Heart left ventricle (tissue), 13 donors: Measurements from ENCODE around the gene CREBBP.

Experiments used
- CTCF ChIP-seq, 12 donors: fragments of 200-600 bp; sonication (generic) in 4 of 12; IDR thresholded peaks; one replicate each; pipeline versions ENCODE4 v1.5.0 to v1.8.0; 2018 to 2022; ENCODE audit warnings: antibody characterized with exemption in 12 of 12, mild to moderate bottlenecking in 5 of 12
- POLR2A ChIP-seq, 2 donors: fragments of 450-650 bp; IDR thresholded peaks; one replicate each; pipeline ENCODE4 v1.6.1; 2017; ENCODE audit warnings: antibody characterized with exemption in 2 of 2, mild to moderate bottlenecking in 2 of 2, moderate library complexity in 2 of 2
- donor health status: ischemic (EF 13 %, LVEDD 7.1; RV severe dilation, severe dysfunction).
- donor health status: DM: no; HTN: yes; CAD: no.
- donor health status: DM: no; HTN: no; CAD: no.
- donor health status: ischemic (EF 25% LVEDD 6.9; RV normal size, moderate dysfunction).
- donor health status: ischemic (EF 25% LVEDD 5.7; RV mildly dilated, moderate dysfunction).
- donor health status: ischemic (EF 35%, LVEDD 5.7; RV mildly dilated, moderate dysfunction).
- donor health status: nonischemic (EF 11% LVEDD 7.7; RV severe dilation, severe dysfunction).
- donor health status: DM: yes; HTN: yes; CAD: no.
- donor health status: PGD.
- donor health status: ischemic (EF 29% LVEDD 5.4; RV normal size, mild dysfunction).
- donor health status: nonischemic (EF 23%, LVEDD 6.1; RV moderate dilation, normal function).

GRCh38 chr16:3856367-3857141 lies 24.0 kb downstream of the CREBBP start:
- TF ChIP-seq CTCF (IDR thresholded peaks at IDR 0.05) = no peak
- no peak for TF ChIP-seq POLR2A (IDR thresholded peaks at IDR 0.05)
